Stimulated activated effector memory CD8-positive, alpha-beta T cell treated with anti-CD3 and anti-CD28 coated beads, Interleukin-12 subunit alpha, Interleukin-12 subunit beta, amount 100 ng/mL, for 72 hours (primary cell): ENCODE results near the gene TTC12.
A peak's percentile ranks its signal among the peaks of the same experiment; 100 is the strongest.

Experiments
- ATAC-seq: fragments of 150-1000 bp; cut with Tn5 transposase; 2 replicates; pipeline ENCODE4 v1.10.0; 2021
- DNase-seq, 2 donors: peaks; one replicate each; pipeline ENCODE4 v3.0.0; 2021 to 2022; ENCODE audit warnings: low spot score in 2 of 2
- H3K27ac Mint-ChIP-seq: one replicate; pipeline ENCODE4 v1.8.0; 2022; ENCODE audit warnings: mild to moderate bottlenecking, mixed read lengths
- H3K36me3 Mint-ChIP-seq: one replicate; pipeline ENCODE4 v1.8.0; 2022; ENCODE audit warnings: mild to moderate bottlenecking, mixed read lengths
- H3K4me1 Mint-ChIP-seq: one replicate; pipeline ENCODE4 v1.8.0; 2022; ENCODE audit warnings: mixed read lengths
- H3K4me3 Mint-ChIP-seq: one replicate; pipeline ENCODE4 v1.8.0; 2022; ENCODE audit warnings: mild to moderate bottlenecking, mixed read lengths
- H3K9me3 Mint-ChIP-seq: one replicate; pipeline ENCODE4 v1.8.0; 2022; ENCODE audit warnings: mixed read lengths

TTC12 gene

DNA sequence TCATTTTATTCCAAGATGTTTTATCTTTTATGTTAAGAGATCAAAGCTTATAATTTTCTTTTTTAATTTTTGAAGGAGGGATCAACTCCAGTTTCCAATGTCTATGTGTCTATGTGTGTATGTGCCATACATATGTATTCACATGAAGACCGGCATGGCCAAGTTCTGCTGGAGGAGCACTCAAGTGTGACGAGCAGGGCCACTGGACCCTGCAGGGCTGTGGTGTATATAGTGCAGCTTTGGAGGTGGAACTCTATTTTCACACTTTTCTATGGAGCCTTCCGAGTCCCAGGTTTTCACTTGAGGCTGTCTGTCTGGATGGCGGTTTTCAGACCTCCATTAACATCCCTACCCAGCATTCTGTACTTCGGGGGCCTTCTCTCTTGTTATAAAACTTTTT, 36.5 kb upstream of the TTC12 start:
- H3K4me3 Mint-ChIP-seq, result no peak overlapping the region
- ATAC-seq (no peak), DNase-seq (no peak)
- H3K36me3 Mint-ChIP-seq, result no peaks in the 10 kb centered on the region
- H3K27ac Mint-ChIP-seq, result no peak overlapping the region
- no peaks in the 10 kb centered on the region for H3K4me1 Mint-ChIP-seq
- no peaks in the 10 kb centered on the region for H3K9me3 Mint-ChIP-seq

DNA sequence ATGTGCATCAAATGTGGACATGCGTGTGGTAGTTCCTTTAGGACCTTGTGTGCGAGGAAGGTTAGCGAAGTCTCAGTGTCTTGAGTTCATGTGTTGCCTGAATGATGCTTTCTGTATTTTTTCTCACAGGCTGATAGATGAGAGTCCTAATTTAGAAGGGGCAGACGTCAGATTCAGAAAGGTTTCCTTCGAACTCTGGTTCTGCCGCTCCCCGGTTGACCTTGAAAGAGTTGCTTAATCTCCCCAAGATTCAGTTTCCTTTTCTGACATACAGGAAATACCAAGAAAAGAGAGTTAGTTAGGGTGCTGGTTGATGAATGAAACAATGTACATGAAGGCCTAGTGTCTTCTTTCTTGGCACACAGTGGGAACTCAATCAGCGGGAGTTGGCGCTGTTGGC, 35.9 kb upstream of the TTC12 start:
- no peak for ATAC-seq
- Mint-ChIP-seq H3K4me3 (no peak overlapping the region), H3K9me3 (no peaks in the 10 kb centered on the region), H3K27ac (no peak overlapping the region), H3K36me3 (no peaks in the 10 kb centered on the region), H3K4me1 (no peaks in the 10 kb centered on the region)
- no peak for DNase-seq

- Mint-ChIP-seq H3K9me3 (no peaks in the 10 kb centered on the region), H3K36me3 (no peaks in the 10 kb centered on the region), H3K4me1 (no peaks in the 10 kb centered on the region), H3K27ac (no peak overlapping the region), H3K4me3 (no peak overlapping the region)
- DNase-seq (no peak), ATAC-seq (no peak)
Observed at GRCh38 chr11:113278925-113279324, 35.5 kb upstream of the TTC12 start.

DNA sequence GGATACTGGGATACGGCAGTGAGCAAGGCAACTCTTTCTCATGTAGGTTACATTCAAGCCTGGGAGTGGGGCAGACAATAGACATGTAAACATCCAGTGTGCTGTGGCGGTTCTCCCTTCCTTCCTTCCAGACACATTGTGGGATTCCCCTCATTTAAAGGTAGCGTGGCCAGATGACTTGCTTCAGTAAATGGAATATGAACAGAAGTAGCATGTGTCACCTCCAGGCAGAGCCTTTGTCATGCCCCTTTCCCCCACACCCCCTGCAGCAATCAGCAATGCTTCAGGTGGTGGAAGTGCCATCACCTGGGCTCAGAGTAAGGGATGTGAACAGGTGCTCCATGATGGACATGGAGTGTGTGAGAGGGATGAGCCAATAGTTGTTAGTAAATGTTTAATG, 34.8 kb upstream of the TTC12 start:
- no peak for ATAC-seq
- no peak overlapping the region for H3K27ac Mint-ChIP-seq

DNA sequence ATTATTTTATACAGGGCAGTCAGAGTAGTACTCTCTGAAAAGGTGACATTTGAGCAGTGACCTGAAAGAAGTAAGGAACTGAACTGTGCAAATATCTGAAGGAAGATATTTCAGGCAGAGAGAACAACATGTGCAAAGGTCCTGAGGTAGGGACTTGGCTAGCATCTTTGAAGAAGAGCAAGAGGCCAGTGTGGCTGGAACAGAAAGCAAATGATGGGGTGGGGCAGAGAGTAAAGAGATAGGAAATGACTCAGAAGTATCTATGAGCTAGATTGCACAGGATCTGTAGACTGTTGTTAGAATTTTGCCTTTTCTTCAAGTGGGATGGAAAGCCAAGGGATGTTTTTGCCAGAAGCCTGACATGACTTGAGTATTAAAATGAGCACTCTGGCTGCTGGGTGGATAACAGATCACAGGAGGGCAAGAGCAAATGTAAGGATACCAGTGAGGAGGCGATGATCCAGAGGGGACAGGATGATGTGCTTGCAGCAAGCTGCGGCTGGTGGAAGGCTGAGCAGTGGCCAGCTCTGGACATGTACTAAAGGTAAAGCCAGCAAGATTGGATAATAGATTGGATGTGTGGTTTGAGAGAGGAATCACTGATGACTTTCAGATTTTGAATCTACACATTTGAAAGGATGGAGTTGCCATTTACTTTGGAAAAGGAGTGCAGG, 33.2 kb upstream of the TTC12 start:
- DNase-seq (no peak), ATAC-seq (no peak)
- Mint-ChIP-seq H3K4me3 (no peak overlapping the region), H3K36me3 (no peaks in the 10 kb centered on the region), H3K9me3 (no peaks in the 10 kb centered on the region), H3K27ac (no peak overlapping the region), H3K4me1 (no peaks in the 10 kb centered on the region)

More for the DNA sequence above, 34.8 kb upstream of the TTC12 start:
- Mint-ChIP-seq H3K4me3 (no peak overlapping the region), H3K9me3 (no peaks in the 10 kb centered on the region), H3K4me1 (no peaks in the 10 kb centered on the region), H3K36me3 (no peaks in the 10 kb centered on the region)
- no peak for DNase-seq

- Mint-ChIP-seq H3K4me3 (no peak overlapping the region), H3K4me1 (no peaks in the 10 kb centered on the region), H3K36me3 (no peaks in the 10 kb centered on the region), H3K9me3 (no peaks in the 10 kb centered on the region), H3K27ac (no peak overlapping the region)
- DNase-seq (no peak), ATAC-seq (no peak)
Observed at GRCh38 chr11:113282898-113283437, 31.4 kb upstream of the TTC12 start.

GRCh38 chr11:113283881-113284280, 30.5 kb upstream of the TTC12 start:
- Mint-ChIP-seq H3K4me1 (no peaks in the 10 kb centered on the region), H3K27ac (no peak overlapping the region), H3K9me3 (no peaks in the 10 kb centered on the region), H3K4me3 (no peak overlapping the region), H3K36me3 (no peaks in the 10 kb centered on the region)
- DNase-seq (no peak), ATAC-seq (no peak)

DNA sequence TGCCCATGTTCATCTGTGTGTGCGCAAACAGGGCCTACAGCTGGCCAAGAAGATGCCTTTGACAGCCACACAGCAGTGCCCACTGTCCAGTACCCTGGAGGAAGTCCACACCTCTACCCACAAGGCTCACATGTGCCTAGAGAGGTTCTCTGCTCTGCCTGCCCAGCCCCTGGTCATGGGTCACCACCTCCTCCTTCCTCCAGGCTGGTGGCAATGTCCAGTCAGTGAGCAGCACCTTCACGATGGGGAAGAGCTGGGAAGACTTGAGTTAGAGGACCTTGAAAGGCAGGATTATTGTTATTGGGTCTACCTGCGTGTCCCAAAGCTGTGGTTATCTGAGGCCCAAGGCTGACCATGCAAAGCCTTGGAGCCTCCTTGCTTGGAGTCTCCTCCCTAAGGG, 28.4 kb upstream of the TTC12 start:
- no peaks in the 10 kb centered on the region for H3K4me1 Mint-ChIP-seq
- H3K9me3 Mint-ChIP-seq, result no peaks in the 10 kb centered on the region
- no peak overlapping the region for H3K27ac Mint-ChIP-seq
- DNase-seq (no peak), ATAC-seq (no peak)
- H3K4me3 Mint-ChIP-seq, result no peak overlapping the region
- H3K36me3 Mint-ChIP-seq, result no peaks in the 10 kb centered on the region

GRCh38 chr11:113286509-113287497, 27.6 kb upstream of the TTC12 start:
- Mint-ChIP-seq H3K36me3 (no peaks in the 10 kb centered on the region), H3K4me1 (no peaks in the 10 kb centered on the region), H3K27ac (no peak overlapping the region), H3K9me3 (no peaks in the 10 kb centered on the region), H3K4me3 (no peak overlapping the region)
- no peak for DNase-seq
- no peak for ATAC-seq

- Mint-ChIP-seq H3K4me3 (no peak overlapping the region), H3K27ac (no peak overlapping the region), H3K36me3 (no peaks in the 10 kb centered on the region), H3K4me1 (no peaks in the 10 kb centered on the region), H3K9me3 (no peaks in the 10 kb centered on the region)
- ATAC-seq, result no peak
- no peak for DNase-seq
Observed at GRCh38 chr11:113287801-113288200, 26.6 kb upstream of the TTC12 start.

DNA sequence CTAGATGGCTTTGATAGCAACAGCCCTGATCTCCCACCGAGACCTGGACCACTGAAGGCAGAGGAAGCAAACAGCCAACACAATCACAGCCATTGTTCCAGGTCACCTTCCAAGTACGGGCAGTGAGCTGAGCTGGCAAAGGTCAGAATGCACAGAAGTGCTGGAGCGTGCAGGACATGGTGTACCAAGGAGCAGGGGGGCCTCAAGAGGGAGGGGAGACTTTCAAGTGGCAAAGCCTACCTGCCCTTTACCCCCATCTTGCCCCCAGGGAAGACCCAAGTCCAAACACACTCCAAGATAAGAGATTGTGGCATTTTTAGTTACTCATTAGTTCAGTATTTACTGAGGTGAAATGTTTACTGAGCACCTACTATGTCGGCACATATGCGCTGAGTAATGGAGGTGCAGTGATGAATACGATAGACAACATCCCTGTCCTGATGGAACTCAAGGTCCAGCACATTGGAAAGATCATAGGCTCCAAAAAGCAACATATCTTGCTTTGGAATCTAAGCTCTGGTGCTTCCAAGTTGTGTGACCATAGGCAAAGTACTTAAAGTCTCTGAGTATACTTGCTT, 26.0 kb upstream of the TTC12 start:
- H3K9me3 Mint-ChIP-seq, result no peaks in the 10 kb centered on the region
- no peak for DNase-seq
- ATAC-seq, result no peak
- no peaks in the 10 kb centered on the region for H3K36me3 Mint-ChIP-seq
- no peak overlapping the region for H3K27ac Mint-ChIP-seq
- H3K4me3 Mint-ChIP-seq, result no peak overlapping the region
- H3K4me1 Mint-ChIP-seq, result no peaks in the 10 kb centered on the region

DNA sequence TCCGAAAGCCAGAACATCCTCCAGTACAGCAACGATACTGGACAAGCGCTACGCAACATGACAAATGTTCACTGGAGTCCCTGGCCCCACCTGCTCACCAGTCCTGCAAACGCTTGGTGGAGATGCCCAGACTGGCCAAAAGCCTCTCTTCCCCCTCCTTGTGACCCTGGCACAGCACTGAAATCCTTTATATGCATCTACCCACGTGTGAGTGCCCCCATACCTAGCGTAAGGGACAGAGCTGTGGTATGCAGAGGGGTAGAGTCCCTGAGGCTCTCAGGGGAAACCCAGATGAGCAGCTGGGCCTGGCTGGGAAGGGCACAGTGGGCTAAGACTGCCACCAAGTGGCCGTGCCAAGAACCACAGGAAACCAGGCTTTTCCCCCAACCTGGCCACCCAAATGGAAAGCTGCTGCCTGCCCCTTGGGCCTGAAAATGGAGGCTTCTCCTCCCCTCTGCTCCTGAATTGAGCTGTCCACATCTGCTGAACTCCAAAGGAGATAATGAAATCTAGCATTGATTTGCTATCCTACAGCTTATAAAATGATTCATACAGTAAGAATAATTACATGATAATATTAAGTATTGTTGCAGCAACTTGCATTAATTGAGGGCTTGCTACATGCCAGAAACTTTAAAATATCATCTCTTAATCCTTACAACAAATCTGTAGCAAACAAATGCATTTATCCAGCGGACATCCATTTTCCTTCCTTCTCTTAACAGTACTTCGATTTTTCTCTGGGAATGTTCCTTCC, 24.8 kb upstream of the TTC12 start:
- H3K36me3 Mint-ChIP-seq, result no peaks in the 10 kb centered on the region
- no peak overlapping the region for H3K4me3 Mint-ChIP-seq
- DNase-seq (peak; percentile 58 to 78), ATAC-seq (peak; percentile 92)
- no peaks in the 10 kb centered on the region for H3K4me1 Mint-ChIP-seq
- no peaks in the 10 kb centered on the region for H3K9me3 Mint-ChIP-seq
- H3K27ac Mint-ChIP-seq, result no peak overlapping the region

GRCh38 chr11:113293936-113294335, 20.4 kb upstream of the TTC12 start:
- H3K4me1 Mint-ChIP-seq, result no peaks in the 10 kb centered on the region
- no peak overlapping the region for H3K27ac Mint-ChIP-seq
- H3K4me3 Mint-ChIP-seq, result no peak overlapping the region
- no peaks in the 10 kb centered on the region for H3K36me3 Mint-ChIP-seq
- DNase-seq (no peak), ATAC-seq (no peak)
- no peaks in the 10 kb centered on the region for H3K9me3 Mint-ChIP-seq

GRCh38 chr11:113295993-113296392, 18.4 kb upstream of the TTC12 start:
- no peak overlapping the region for H3K27ac Mint-ChIP-seq
- H3K9me3 Mint-ChIP-seq, result no peaks in the 10 kb centered on the region
- DNase-seq (no peak), ATAC-seq (no peak)
- no peaks in the 10 kb centered on the region for H3K36me3 Mint-ChIP-seq
- H3K4me1 Mint-ChIP-seq, result no peaks in the 10 kb centered on the region
- no peak overlapping the region for H3K4me3 Mint-ChIP-seq
